NCI-H460 (cell line): ENCODE measurements around the gene PRR18. TPM values are rescaled to one million over a fixed set of nuclear protein-coding genes. Genes with fewer than 3 reads are reported as not detected.

Experiments
- DNase-seq: peaks from one replicate; pipeline ENCODE4 v3.0.0-alpha.2; 2016; ENCODE audit warnings: low read depth; ENCODE audit errors: extremely low read depth
- total RNA-seq: library from RNA; depleted of rRNA; stranded (reverse); fragments of >200 nt; shearing (Covaris generic); gene quantifications from 2 replicates; pipeline ENCODE4 v1.2.3, GENCODE V29; 2014

Gene PRR18
- total RNA-seq, 1 experiment from 2014 or later: 0.35 TPM

GRCh38 chr6:166278579-166279392, 29.4 kb downstream of the PRR18 start:
- DNase-seq: no peak

GRCh38 chr6:166277892-166278578, 30.2 kb downstream of the PRR18 start:
- DNase-seq: no peak

- no peak for DNase-seq
Observed at GRCh38 chr6:166277018-166277417, 31.2 kb downstream of the PRR18 start.

- peak; percentile 40 for DNase-seq
Observed at GRCh38 chr6:166275714-166276166, 32.5 kb downstream of the PRR18 start.

- no peak for DNase-seq
Observed at GRCh38 chr6:166274739-166275370, 33.3 kb downstream of the PRR18 start.

GRCh38 chr6:166274163-166274562, 34.0 kb downstream of the PRR18 start:
- no peak for DNase-seq

GRCh38 chr6:166271376-166271765, 36.8 kb downstream of the PRR18 start:
- no peak for DNase-seq

GRCh38 chr6:166270706-166271375, 37.4 kb downstream of the PRR18 start:
- DNase-seq: no peak

GRCh38 chr6:166269301-166270039, 38.7 kb downstream of the PRR18 start:
- no peak for DNase-seq

- no peak for DNase-seq
Observed at GRCh38 chr6:166268431-166268830, 39.8 kb downstream of the PRR18 start.

- DNase-seq: no peak
Observed at GRCh38 chr6:166267526-166267925, 40.7 kb downstream of the PRR18 start.

GRCh38 chr6:166266336-166266735, 41.9 kb downstream of the PRR18 start:
- no peak for DNase-seq

- DNase-seq: no peak
Observed at GRCh38 chr6:166262743-166263515, 45.3 kb downstream of the PRR18 start.

- no peak for DNase-seq
Observed at GRCh38 chr6:166259296-166259977, 48.8 kb downstream of the PRR18 start.

GRCh38 chr6:166258854-166259276, 49.3 kb downstream of the PRR18 start:
- no peak for DNase-seq

GRCh38 chr6:166257911-166258318, 50.3 kb downstream of the PRR18 start:
- DNase-seq: no peak
